GM23338 (cell line): ENCODE results near the gene SLC2A5. TPM values are rescaled to one million over a fixed set of nuclear protein-coding genes. Genes with fewer than 3 reads are reported as not detected.

ENCODE experiments used
- ATAC-seq: fragments of 200-7000 bp; cut with Tn5 transposase; 3 replicates; pipeline ENCODE4 v1.9.1; 2020
- DNase-seq: peaks from one replicate; pipeline ENCODE4 v3.0.0-alpha.2; 2015; ENCODE audit warnings: low spot score
- H2AFZ ChIP-seq: fragments of 200-600 bp; sonication (generic); 2 replicates; pipeline ENCODE4 v1.8.0; 2016; ENCODE audit warnings: antibody characterized with exemption, mild to moderate bottlenecking, moderate library complexity
- H3F3A ChIP-seq: fragments of 200-600 bp; sonication (generic); replicated peaks from 2 replicates; pipeline ENCODE4 v1.8.0; 2017; ENCODE audit warnings: antibody characterized with exemption, mixed run types, low read depth
- H3K27ac ChIP-seq: fragments of 200-600 bp; sonication (generic); 2 replicates; pipeline ENCODE4 v1.6.1; 2016; ENCODE audit warnings: low read depth
- H3K27me3 ChIP-seq: fragments of 200-600 bp; sonication (generic); 2 replicates; pipeline ENCODE4 v1.8.0; 2016; ENCODE audit warnings: mild to moderate bottlenecking, mixed run types, moderate library complexity; ENCODE audit not compliant: insufficient read depth
- H3K36me3 ChIP-seq: fragments of 200-600 bp; sonication (generic); 2 replicates; pipeline ENCODE4 v1.8.0; 2016; ENCODE audit warnings: mild to moderate bottlenecking; ENCODE audit not compliant: insufficient read depth
- H3K4me1 ChIP-seq: fragments of 200-600 bp; sonication (generic); 2 replicates; pipeline ENCODE4 v1.8.0; 2016; ENCODE audit warnings: mild to moderate bottlenecking, moderate library complexity; ENCODE audit not compliant: insufficient read depth
- H3K4me2 ChIP-seq: fragments of 200-600 bp; sonication (generic); 2 replicates; pipeline ENCODE4 v1.7.1; 2017; ENCODE audit warnings: mixed run types
- H3K4me3 ChIP-seq: fragments of 200-600 bp; sonication (generic); 2 replicates; pipeline ENCODE4 v1.6.1; 2016; ENCODE audit warnings: mixed run types
- H3K79me2 ChIP-seq: fragments of 200-600 bp; sonication (generic); replicated peaks from 2 replicates; pipeline ENCODE4 v1.8.0; 2017; ENCODE audit warnings: mild to moderate bottlenecking; ENCODE audit not compliant: insufficient read depth
- H3K9me2 ChIP-seq: fragments of 200-600 bp; sonication (generic); 2 replicates; pipeline ENCODE4 v1.8.0; 2017; ENCODE audit not compliant: insufficient read depth
- H4K20me1 ChIP-seq: fragments of 200-600 bp; sonication (generic); replicated peaks from 2 replicates; pipeline ENCODE4 v1.8.0; 2017; ENCODE audit warnings: mild to moderate bottlenecking; ENCODE audit not compliant: insufficient read depth
- H3K27ac Mint-ChIP-seq: 2 replicates; pipeline ENCODE4 v1.8.0; 2020; ENCODE audit warnings: inconsistent platforms, mild to moderate bottlenecking, moderate library complexity, mixed read lengths
- H3K27me3 Mint-ChIP-seq: 3 replicates; pipeline ENCODE4 v1.8.0; 2022; ENCODE audit warnings: low read depth, mild to moderate bottlenecking, moderate library complexity, mixed read lengths, inconsistent platforms; ENCODE audit not compliant: insufficient read depth, poor library complexity
- H3K36me3 Mint-ChIP-seq: 3 replicates; pipeline ENCODE4 v1.8.0; 2021; ENCODE audit warnings: low read depth, mild to moderate bottlenecking, inconsistent platforms, moderate library complexity, mixed read lengths
- H3K4me1 Mint-ChIP-seq: 3 replicates; pipeline ENCODE4 v1.8.0; 2020; ENCODE audit warnings: mild to moderate bottlenecking, inconsistent platforms, mixed read lengths
- H3K4me3 Mint-ChIP-seq: 3 replicates; pipeline ENCODE4 v1.8.0; 2021; ENCODE audit warnings: moderate library complexity, mild to moderate bottlenecking, inconsistent platforms, mixed read lengths
- H3K9me3 Mint-ChIP-seq: 3 replicates; pipeline ENCODE4 v1.8.0; 2020; ENCODE audit warnings: moderate library complexity, mild to moderate bottlenecking, inconsistent platforms, mixed read lengths
- CREB1 ChIP-seq: fragments of 250-450 bp; sonication (Bioruptor Pico); IDR thresholded peaks from 2 replicates; pipeline ENCODE4 v1.5.0; 2020; ENCODE audit warnings: low read depth, mild to moderate bottlenecking, moderate library complexity
- ZNF114 ChIP-seq: fragments of 250-450 bp; sonication (Bioruptor Pico); IDR thresholded peaks from 2 replicates; pipeline ENCODE4 v1.5.0; 2020; ENCODE audit warnings: mild to moderate bottlenecking, moderate library complexity
- ZNF331 ChIP-seq: fragments of 250-450 bp; sonication (Bioruptor Pico); IDR thresholded peaks from 2 replicates; pipeline ENCODE4 v1.5.0; 2020; ENCODE audit warnings: low read depth, mild to moderate bottlenecking, moderate library complexity
- polyA plus RNA-seq: library from polyadenylated mRNA; unstranded; fragments of >200 nt; fragmentation: Nextera tagmentation; extraction: Ambion mirVana; gene quantifications from 2 replicates; pipeline ENCODE4 v1.2.1, GENCODE V29; 2016
- total RNA-seq: library from RNA; depleted of rRNA; stranded (reverse); fragments of >200 nt; shearing (Covaris generic); gene quantifications from 2 replicates; pipeline ENCODE4 v1.2.3, GENCODE V29; 2014
- TF ChIP-seq, protein P1 (sequence below): IDR thresholded peaks from 2 replicates; pipeline ENCODE4 v1.6.1; 2016; ENCODE audit warnings: antibody characterized with exemption
- TF ChIP-seq, protein P2 (sequence below): IDR thresholded peaks from one replicate; pipeline ENCODE4 v1.6.1; 2018; ENCODE audit warnings: antibody characterized with exemption; ENCODE audit not compliant: unreplicated experiment
- TF ChIP-seq, protein P3 (sequence below): fragments of 250-450 bp; sonication (Bioruptor Pico); IDR thresholded peaks from 2 replicates; pipeline ENCODE4 v1.5.0; 2020; ENCODE audit warnings: mild to moderate bottlenecking, moderate library complexity

Gene SLC2A5
- total and polyA plus RNA-seq, 2 experiments from 2014 or later, result 0.03 TPM; not detected in 1

DNA sequence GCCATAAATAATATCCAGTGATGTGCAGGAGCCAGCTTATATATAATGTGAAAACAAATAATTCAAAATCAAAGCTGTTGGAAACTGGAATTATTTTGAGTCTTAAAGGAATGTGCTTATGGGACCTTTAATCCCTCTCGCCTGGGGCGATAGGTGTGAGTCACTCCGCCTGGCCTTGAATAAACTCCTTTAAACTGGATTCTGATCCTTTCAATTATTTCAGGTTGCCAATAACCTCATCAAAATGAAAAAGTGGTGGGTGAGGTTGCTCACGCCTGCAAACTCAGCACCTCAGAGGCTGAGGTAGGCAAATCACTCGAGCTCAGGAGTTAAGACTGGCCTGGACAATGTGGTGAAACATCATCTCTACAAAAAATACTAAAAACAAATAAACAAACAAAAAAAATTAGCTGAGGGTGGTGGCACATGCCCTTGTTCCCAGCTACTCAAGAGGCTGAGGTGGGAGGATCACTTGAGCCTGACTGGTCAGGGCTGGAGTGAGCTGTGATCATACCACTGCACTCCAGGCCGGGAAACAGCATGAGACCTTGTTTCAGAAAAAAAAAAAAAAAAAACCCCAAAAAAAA lies 11.4 kb upstream of the SLC2A5 start (continued):
- TF ChIP-seq, protein P1, sequence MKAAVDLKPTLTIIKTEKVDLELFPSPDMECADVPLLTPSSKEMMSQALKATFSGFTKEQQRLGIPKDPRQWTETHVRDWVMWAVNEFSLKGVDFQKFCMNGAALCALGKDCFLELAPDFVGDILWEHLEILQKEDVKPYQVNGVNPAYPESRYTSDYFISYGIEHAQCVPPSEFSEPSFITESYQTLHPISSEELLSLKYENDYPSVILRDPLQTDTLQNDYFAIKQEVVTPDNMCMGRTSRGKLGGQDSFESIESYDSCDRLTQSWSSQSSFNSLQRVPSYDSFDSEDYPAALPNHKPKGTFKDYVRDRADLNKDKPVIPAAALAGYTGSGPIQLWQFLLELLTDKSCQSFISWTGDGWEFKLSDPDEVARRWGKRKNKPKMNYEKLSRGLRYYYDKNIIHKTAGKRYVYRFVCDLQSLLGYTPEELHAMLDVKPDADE, result no peak
- TF ChIP-seq ZNF331 (CRISPR knock-in tag) (no peak), CREB1 (CRISPR knock-in tag) (no peak), ZNF114 (CRISPR knock-in tag) (no peak)
- TF ChIP-seq, protein P2, sequence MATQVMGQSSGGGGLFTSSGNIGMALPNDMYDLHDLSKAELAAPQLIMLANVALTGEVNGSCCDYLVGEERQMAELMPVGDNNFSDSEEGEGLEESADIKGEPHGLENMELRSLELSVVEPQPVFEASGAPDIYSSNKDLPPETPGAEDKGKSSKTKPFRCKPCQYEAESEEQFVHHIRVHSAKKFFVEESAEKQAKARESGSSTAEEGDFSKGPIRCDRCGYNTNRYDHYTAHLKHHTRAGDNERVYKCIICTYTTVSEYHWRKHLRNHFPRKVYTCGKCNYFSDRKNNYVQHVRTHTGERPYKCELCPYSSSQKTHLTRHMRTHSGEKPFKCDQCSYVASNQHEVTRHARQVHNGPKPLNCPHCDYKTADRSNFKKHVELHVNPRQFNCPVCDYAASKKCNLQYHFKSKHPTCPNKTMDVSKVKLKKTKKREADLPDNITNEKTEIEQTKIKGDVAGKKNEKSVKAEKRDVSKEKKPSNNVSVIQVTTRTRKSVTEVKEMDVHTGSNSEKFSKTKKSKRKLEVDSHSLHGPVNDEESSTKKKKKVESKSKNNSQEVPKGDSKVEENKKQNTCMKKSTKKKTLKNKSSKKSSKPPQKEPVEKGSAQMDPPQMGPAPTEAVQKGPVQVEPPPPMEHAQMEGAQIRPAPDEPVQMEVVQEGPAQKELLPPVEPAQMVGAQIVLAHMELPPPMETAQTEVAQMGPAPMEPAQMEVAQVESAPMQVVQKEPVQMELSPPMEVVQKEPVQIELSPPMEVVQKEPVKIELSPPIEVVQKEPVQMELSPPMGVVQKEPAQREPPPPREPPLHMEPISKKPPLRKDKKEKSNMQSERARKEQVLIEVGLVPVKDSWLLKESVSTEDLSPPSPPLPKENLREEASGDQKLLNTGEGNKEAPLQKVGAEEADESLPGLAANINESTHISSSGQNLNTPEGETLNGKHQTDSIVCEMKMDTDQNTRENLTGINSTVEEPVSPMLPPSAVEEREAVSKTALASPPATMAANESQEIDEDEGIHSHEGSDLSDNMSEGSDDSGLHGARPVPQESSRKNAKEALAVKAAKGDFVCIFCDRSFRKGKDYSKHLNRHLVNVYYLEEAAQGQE, result no peak

DNA sequence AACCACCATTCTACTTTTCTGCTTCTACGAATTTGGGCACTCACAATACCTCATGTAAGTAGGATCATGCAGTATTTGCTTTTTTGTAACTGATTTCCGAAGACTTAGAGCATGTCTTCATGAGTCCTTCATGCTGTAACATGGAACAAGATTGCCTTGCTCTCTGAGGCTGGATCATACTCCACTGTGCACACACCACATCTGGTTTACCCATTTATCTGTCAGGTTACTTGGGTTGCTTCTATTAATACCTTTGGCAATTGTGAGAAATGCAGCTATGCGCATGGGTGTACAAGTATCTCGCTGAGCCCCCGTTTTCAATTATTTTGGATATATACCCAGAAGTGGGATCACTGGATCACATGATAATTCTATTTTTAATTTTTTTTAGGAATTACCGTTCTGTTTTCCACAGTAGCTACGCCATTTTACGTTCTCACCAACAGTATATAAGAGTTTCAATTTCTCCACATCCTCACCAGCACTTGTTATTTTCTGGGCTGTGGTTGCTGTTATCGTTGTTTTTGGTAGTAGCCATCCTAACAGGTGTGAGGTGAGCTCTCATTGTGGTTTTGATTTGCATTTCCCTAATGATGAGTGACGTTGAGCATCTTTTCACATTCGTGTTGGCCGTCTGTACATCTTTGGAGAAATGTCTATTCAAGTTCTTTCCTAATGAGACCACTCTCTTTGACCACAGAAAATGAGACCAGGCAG lies 10.7 kb upstream of the SLC2A5 start:
- Mint-ChIP-seq H3K9me3 (no peaks in the 10 kb centered on the region), H3K27ac (no peak overlapping the region), H3K27me3 (peaks cover 6% of the 10 kb centered on the region), H3K36me3 (no peaks in the 10 kb centered on the region), H3K4me1 (peaks cover 7% of the 10 kb centered on the region; the same call in 2 of the 3 replicates), H3K4me3 (no peak overlapping the region)
- H3K4me2 ChIP-seq, result no peak overlapping the region
- H3K4me3 ChIP-seq, result no peak overlapping the region
- H4K20me1 ChIP-seq, result no peaks in the 10 kb centered on the region
- H2AFZ ChIP-seq, result no peak overlapping the region
- no peak for DNase-seq
- H3K27ac ChIP-seq, result no peak overlapping the region
- H3K79me2 ChIP-seq, result no peaks in the 10 kb centered on the region
- no peaks in the 10 kb centered on the region for H3K9me2 ChIP-seq
- no peaks in the 10 kb centered on the region for H3K36me3 ChIP-seq
- no peak for ATAC-seq
- no peaks in the 10 kb centered on the region; the same call in 1 of the 2 replicates for H3K4me1 ChIP-seq
- no peaks in the 10 kb centered on the region for H3F3A ChIP-seq
- no peaks in the 10 kb centered on the region for H3K27me3 ChIP-seq
- no peak for TF ChIP-seq CREB1 (CRISPR knock-in tag)
- TF ChIP-seq, protein P2, result no peak
- no peak for TF ChIP-seq ZNF114 (CRISPR knock-in tag)
- TF ChIP-seq, protein P3, sequence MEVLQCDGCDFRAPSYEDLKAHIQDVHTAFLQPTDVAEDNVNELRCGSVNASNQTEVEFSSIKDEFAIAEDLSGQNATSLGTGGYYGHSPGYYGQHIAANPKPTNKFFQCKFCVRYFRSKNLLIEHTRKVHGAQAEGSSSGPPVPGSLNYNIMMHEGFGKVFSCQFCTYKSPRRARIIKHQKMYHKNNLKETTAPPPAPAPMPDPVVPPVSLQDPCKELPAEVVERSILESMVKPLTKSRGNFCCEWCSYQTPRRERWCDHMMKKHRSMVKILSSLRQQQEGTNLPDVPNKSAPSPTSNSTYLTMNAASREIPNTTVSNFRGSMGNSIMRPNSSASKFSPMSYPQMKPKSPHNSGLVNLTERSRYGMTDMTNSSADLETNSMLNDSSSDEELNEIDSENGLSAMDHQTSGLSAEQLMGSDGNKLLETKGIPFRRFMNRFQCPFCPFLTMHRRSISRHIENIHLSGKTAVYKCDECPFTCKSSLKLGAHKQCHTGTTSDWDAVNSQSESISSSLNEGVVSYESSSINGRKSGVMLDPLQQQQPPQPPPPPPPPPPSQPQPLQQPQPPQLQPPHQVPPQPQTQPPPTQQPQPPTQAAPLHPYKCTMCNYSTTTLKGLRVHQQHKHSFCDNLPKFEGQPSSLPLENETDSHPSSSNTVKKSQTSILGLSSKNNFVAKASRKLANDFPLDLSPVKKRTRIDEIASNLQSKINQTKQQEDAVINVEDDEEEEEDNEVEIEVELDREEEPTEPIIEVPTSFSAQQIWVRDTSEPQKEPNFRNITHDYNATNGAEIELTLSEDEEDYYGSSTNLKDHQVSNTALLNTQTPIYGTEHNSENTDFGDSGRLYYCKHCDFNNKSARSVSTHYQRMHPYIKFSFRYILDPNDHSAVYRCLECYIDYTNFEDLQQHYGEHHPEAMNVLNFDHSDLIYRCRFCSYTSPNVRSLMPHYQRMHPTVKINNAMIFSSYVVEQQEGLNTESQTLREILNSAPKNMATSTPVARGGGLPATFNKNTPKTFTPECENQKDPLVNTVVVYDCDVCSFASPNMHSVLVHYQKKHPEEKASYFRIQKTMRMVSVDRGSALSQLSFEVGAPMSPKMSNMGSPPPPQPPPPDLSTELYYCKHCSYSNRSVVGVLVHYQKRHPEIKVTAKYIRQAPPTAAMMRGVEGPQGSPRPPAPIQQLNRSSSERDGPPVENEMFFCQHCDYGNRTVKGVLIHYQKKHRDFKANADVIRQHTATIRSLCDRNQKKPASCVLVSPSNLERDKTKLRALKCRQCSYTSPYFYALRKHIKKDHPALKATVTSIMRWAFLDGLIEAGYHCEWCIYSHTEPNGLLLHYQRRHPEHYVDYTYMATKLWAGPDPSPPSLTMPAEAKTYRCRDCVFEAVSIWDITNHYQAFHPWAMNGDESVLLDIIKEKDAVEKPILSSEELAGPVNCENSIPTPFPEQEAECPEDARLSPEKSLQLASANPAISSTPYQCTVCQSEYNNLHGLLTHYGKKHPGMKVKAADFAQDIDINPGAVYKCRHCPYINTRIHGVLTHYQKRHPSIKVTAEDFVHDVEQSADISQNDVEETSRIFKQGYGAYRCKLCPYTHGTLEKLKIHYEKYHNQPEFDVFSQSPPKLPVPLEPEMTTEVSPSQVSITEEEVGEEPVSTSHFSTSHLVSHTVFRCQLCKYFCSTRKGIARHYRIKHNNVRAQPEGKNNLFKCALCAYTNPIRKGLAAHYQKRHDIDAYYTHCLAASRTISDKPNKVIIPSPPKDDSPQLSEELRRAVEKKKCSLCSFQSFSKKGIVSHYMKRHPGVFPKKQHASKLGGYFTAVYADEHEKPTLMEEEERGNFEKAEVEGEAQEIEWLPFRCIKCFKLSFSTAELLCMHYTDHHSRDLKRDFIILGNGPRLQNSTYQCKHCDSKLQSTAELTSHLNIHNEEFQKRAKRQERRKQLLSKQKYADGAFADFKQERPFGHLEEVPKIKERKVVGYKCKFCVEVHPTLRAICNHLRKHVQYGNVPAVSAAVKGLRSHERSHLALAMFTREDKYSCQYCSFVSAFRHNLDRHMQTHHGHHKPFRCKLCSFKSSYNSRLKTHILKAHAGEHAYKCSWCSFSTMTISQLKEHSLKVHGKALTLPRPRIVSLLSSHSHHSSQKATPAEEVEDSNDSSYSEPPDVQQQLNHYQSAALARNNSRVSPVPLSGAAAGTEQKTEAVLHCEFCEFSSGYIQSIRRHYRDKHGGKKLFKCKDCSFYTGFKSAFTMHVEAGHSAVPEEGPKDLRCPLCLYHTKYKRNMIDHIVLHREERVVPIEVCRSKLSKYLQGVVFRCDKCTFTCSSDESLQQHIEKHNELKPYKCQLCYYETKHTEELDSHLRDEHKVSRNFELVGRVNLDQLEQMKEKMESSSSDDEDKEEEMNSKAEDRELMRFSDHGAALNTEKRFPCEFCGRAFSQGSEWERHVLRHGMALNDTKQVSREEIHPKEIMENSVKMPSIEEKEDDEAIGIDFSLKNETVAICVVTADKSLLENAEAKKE (CRISPR knock-in tag), result no peak
